Measurements from ENCODE around the gene CST8.

The CST8 gene

DNA sequence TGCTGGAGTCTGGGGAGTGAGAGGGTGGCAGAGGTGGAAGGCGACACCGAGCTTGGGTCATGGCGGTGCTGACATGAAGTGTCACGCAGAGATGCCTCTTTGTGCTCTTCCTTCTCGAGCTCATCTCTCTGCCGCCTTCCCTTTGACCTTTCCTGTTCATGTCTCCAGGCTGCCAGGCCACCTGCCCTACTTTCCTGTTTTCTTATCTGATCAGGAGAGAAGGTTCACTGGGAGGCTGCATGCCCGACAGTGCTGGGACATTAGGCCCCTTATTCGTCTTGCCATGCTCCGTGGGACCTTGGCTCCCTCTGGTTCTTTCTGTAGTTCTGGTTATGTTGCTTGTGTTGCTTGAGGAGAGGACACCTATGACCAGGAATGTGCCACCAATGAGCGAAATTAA, 33.2 kb downstream of the CST8 start:
- no peak for DNase-seq (ENCODE audit: low spot score)

DNA sequence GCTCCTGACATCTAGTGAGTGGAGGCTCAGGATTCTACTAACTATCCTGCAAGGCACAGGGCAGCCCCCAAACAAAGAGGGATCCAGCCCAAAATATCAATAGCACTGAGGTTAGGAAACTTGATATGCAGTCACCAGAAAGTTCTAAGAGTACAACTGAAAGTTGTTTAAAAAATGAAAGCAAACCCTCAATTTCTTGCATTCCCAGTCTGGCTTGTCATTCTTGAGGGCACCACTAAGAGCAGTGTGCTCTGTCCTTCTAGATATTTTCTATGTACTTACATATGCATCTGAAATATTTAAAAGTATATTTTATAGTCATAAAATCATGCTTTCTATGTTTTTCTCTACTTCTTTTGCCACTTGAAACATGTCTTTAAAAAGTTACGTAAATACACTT, 35.9 kb downstream of the CST8 start:
- no peak for DNase-seq (ENCODE audit: low spot score)

GRCh38 chr20:23528867-23529431, 38.0 kb downstream of the CST8 start:
- DNase-seq (ENCODE audit: low spot score) = no peak

GRCh38 chr20:23530937-23531567, 40.1 kb downstream of the CST8 start:
- no peak for DNase-seq (ENCODE audit: low spot score)

DNA sequence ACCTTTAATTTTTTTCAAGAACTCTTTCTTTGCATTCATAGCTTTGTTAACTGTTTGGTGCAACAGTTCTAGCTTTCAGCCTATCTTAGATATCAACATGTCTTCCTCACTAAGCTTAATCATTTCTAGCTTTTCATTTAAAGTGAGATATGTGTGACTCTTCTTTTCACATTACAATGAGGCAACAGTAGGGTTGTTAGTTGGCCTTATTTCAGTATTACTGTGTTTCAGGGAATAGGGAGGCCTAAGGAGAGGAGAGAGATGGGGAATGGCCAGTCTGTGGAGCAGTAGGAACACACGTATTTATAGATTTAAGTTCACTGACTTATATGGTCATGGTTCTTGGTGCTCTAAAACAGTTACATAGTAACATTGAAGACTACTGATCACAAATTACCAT, 41.6 kb downstream of the CST8 start:
- DNase-seq (ENCODE audit: low spot score) = no peak

GRCh38 chr20:23533161-23533560, 42.2 kb downstream of the CST8 start:
- DNase-seq (ENCODE audit: low spot score) = no peak

GRCh38 chr20:23534801-23535593, 44.1 kb downstream of the CST8 start:
- no peak for DNase-seq (ENCODE audit: low spot score)

GRCh38 chr20:23536328-23536974, 45.5 kb downstream of the CST8 start:
- DNase-seq (ENCODE audit: low spot score) = no peak

DNA sequence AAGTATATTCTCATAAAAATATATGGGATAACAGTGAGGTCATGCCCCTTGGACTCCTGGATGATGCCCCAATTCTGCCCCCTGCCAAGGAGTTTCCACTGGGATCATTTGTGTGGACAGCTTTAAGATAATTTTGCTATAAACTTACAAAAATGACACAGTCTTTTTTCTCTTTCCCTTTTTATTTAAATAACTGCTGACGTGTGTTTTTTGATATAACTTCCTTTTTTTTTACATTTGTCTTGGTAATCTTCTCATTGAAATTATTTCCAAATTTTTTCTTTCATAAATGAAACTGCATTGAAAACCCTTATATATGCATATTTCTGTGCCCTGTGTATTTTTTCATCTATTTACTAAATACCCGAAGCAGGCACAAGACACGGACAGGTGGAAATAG, 46.1 kb downstream of the CST8 start:
- DNase-seq (ENCODE audit: low spot score) = no peak

GRCh38 chr20:23540624-23541023, 49.7 kb downstream of the CST8 start:
- DNase-seq (ENCODE audit: low spot score) = no peak

- no peak for DNase-seq (ENCODE audit: low spot score)
Observed at GRCh38 chr20:23541330-23541729, 50.4 kb downstream of the CST8 start.

DNA sequence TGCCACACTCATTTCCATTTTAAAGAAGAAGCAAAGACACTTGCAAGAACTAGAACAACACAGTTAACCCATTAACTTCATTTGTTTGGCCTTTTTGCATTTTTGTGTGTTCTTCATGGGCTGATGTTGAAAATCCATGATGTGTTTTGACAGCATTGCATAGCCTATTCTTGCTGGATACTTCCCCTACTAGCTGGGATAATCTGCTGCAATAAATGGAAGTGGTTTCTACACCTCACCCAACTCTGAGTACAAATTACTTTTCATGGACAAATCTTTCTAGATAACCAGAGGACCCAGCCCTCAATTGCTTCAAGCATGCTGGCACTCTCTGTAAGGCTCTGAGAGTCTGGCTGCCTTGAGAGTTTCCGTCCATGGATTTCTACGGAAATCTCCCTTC, 50.9 kb downstream of the CST8 start:
- no peak for DNase-seq (ENCODE audit: low spot score)

DNA sequence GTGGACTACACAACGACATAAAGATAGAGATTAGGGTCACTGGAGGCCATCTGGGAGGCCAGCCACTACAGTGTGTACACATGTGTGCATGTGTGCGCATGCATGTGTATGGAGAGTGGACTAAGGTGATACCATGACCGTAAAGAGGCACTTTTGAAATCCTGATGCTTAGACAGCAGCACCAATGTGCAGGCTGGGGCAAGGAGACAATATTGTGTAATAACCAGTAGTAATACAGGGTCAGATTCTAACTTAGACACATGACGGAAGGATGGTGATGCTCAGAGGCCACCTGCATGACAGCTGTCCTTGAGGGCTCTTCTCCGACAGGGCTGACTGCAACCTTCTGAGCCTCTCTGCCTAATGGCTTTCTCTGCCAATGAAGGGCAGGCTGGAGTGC, 51.9 kb downstream of the CST8 start:
- no peak for DNase-seq (ENCODE audit: low spot score)

GRCh38 chr20:23544133-23544532, 53.2 kb downstream of the CST8 start:
- no peak for DNase-seq (ENCODE audit: low spot score)
